ENCODE results near the gene FGD3.
"Not testable (repeated sequence)": the region's sequence is repeated elsewhere in the genome, so short reads cannot be mapped to it uniquely, and the experiment has no call there.

DNA sequence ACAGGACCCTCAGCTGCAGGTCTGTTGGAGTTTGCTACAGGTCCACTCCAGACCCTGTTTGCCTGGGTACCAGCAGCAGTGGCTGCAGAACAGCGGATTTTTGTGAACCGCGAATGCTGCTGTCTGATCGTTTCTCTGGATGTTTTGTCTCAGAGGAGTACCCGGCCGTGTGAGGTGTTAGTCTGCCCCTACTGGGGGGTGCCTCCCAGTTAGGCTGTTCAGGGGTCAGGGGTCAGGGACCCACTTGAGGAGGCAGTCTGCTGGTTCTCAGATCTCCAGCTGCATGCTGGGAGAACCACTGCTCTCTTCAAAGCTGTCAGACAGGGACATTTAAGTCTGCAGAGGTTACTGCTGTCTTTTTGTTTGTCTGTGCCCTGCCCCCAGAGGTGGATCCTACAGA is 42.2 kb upstream of the FGD3 start:
- TF ChIP-seq, protein P1, sequence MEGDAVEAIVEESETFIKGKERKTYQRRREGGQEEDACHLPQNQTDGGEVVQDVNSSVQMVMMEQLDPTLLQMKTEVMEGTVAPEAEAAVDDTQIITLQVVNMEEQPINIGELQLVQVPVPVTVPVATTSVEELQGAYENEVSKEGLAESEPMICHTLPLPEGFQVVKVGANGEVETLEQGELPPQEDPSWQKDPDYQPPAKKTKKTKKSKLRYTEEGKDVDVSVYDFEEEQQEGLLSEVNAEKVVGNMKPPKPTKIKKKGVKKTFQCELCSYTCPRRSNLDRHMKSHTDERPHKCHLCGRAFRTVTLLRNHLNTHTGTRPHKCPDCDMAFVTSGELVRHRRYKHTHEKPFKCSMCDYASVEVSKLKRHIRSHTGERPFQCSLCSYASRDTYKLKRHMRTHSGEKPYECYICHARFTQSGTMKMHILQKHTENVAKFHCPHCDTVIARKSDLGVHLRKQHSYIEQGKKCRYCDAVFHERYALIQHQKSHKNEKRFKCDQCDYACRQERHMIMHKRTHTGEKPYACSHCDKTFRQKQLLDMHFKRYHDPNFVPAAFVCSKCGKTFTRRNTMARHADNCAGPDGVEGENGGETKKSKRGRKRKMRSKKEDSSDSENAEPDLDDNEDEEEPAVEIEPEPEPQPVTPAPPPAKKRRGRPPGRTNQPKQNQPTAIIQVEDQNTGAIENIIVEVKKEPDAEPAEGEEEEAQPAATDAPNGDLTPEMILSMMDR (IDR thresholded peaks at IDR 0.05): not testable (repeated sequence)
- TF ChIP-seq POLR2A, EP300, POLR2AphosphoS5 (IDR thresholded peaks at IDR 0.05): not testable (repeated sequence)

Data from upper lobe of left lung (tissue), 4 donors.